Stimulated activated CD4-positive, alpha-beta T cell treated with anti-CD3 and anti-CD28 coated beads, Interleukin-15, amount 100 ng/mL, for 1 hour (primary cell): ENCODE results near the gene SLC6A15.

ENCODE experiments used
- DNase-seq, 2 donors: peaks; one replicate each; pipeline ENCODE4 v3.0.0-alpha.2; 2020; ENCODE audit warnings: low read depth in 1 of 2, low spot score in 1 of 2

Gene SLC6A15

DNA sequence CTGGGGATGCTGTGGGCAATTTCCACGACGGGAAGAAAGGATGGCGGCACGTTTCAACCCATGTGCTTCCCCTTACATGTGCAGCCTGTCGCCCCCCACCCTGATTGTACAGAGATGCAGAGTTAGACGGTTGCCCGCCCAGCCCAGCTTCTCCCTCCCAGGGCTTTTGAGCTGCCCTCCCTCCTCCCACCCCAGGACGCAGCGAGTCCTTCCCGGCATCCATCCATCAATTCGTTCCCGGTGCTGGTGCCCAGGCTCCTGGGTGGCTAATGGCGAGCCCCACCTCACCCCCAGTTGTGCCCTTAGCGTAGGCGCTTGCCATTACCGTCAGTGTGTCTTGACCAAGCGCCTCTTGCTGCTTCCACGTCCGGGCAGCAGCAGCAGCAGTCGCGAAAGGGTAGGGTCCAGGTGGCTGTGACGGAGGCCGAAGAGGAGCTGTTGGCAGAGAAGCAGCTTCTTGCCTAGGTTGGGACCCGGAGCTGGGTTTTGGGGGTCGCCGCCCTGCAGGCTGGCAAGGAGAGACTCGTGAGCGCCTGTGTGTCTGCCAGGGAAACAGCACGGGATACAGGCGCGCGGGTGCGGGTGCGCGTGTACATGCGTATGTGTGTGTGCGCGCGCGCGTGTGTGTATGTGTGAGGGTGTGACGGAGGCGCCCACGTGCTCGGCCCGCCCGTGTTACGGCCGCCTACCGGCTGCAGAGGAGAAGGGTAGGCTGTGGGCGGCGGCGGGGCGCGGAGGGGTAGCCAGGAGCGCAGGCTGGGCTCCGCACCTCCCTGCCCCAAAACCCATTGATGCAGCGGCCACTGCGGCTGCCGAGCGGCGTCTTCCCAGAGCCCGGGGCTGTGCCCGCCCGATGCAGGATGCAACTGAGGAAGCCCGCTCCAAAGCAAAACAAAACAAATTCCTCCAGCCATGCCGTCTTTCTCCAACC lies at the start of gene SLC6A15:
SLC6A15 (minus strand) TSS at position 602 of the 931 bp plus-strand sequence. CDS start 20,679 bp downstream, outside the sequence.
- DNase-seq, result no peak

DNA sequence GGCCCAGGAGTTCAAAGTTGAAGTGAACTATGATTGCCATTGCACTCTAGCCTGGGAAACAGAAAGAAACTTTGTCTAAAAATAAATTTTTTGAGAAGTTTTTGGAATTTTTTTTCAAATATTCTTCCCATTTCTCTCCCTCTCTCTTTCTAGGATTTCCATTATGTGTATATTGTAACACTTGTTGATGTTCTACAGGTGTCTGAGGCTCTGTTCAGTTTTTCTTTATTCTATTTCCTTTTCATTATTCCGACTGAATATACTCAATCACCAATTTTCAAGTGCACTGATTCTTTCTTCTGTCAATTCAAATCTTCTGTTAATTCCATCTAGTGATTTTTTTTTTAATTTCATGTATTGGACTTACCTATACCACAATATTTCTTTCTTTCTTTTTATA lies 48.3 kb upstream of the SLC6A15 start:
- DNase-seq, result no peak

DNA sequence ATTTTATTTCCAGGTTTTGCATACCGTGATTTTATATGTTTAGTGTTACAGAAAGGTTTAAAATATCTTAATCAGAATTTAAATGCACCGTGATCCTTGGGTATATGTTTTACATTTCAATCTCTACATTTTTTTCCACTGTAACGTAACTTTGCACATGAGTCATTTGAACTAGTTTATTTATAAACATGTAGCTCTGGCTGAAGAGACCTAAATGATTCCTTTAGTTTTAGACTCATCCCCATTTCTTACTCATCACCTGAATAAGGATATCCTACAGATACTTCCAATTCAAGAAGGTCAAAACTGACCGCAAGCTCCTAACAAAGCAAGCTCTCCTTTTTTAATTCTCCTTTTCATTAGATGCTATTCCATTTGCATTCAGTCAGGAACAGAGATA lies 42.7 kb upstream of the SLC6A15 start:
- no peak for DNase-seq

DNA sequence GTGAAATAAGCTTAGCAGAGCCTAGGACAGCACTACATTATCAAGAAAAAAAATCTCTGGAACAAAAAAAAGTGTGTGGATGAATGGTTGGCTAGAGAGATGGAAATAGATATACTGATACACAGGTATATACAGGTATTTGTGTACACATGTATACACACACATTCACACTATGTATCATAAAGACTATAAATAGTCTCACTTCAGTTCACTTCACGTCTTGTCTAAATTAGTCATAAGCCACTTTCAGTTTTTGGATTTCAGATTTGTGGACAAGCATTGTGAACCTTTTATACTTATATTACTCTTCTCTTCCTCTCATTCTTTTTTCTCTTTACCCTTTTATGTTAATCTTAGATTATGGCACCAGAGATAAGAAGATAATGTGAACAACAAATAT lies 41.8 kb upstream of the SLC6A15 start:
- no peak for DNase-seq

DNA sequence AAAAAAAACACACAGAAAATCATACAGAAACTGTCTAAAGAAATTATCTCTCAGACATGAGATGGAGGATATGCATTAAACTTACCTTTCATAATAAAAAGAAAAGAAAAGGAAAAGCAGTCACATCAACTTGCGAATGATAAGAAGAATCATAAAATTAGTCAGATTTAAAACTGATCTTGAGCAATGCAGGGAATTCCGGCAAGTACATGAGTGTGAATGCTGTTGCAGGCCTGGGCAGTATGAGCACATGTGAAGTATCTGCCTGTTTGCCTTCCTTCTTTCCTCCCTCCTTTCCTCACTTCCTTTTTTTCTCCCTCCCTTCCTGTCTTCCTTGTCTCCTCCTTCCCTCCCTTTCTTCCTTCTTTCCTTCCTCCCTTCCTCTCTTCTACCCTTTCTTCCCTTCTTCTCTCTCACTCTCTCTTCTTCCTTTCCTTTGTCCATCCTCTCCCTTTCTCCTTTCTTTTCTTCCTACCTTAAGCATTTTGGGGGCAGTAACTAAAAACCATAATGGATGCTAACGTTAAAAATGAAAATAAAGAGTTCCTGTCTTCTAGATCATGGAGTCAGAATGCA lies 38.5 kb upstream of the SLC6A15 start:
- DNase-seq, result no peak

DNA sequence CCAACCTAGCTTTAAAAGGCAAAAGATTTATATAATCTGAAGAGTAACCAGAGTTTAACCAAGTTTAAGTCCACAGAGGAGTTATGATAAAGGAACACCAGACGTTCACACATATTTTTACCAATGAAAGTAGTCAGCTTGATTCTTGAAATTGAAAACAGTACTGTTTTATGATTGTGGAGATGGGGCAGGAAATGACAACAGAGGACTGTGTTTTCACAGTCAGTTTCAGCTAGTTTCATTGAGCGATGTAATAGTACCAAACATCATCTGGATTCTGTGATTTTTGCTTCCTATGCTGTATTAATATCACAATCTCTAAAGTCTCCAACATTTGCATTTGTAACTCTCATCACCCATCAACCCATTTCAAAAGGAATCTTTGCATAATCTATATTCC lies 34.2 kb upstream of the SLC6A15 start:
- no peak for DNase-seq

DNA sequence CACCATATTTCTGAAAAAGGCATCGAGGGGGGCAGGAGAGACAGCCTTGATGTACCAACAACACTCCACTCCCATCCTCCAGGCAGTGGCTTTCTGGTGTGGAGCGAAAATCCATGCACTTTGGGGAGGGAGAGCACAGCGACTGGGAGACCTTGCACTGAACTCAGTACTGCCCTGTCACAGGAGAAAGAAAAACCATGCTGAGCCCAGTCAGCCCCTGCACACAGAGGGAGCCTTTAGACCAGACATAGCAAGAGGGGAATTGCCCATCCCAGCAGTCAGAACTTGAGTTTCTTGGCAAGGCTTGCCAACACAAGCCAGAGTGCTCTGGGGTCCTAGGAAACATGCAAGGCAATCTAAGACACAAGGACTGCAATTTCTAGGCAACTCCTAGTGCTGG lies 24.8 kb upstream of the SLC6A15 start:
- DNase-seq, result no peak

DNA sequence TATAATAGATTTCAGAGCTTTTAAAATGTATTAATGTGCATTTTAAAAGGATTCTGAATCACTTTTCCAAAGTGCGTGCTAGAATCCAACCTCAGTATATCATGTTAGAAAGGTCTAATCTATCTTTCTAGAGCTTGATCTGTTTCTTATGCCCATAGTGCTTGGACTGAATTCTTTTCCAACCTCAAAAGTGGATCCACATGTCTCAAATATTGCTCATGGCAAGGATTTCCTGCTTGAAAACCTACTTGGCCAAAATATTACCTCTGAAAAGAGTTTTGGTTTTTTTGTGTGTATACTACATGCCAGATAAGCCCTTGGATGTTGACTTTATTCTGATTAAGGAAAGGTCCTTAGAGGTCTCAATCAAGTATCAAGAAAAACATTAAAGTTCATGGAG lies 16.9 kb upstream of the SLC6A15 start:
- no peak for DNase-seq

DNA sequence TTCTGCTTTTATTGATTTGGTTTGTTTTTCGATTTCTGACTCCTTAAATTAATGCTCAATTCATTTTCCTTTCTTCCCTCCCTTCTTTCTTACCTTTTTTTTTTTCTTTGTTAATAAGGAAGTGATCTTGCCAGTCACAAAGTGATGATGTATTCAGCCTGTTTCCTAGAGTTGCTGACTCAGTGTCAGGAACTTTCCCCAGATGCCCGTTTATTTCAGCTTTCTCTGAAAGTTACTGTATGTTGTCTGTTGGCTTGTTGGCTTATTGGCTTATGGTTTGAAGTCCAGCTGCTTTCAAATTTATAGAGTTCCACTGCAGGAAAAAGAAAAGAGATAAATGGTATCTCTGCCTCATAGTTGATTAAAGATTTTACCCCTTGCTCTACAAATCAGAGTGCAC lies 12.4 kb upstream of the SLC6A15 start:
- DNase-seq, result no peak

DNA sequence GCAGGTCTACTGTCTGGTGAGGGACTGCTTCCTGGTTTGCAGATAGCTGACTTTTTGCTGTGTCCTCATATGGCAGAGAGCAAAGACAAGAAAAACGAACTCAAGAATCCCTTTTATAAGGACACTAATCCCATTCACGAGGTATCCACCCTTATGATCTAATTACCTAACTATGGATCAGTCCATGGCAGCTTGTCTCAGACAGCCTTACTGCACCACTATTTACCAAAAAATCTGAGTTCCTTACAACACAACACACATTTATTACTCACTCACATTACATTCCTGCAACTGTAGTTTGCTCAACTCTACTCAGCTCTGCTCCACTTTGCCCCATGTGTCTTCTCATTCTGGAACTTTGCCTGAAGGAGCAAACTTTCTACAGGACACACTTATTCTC lies 10.1 kb upstream of the SLC6A15 start:
- DNase-seq, result no peak

DNA sequence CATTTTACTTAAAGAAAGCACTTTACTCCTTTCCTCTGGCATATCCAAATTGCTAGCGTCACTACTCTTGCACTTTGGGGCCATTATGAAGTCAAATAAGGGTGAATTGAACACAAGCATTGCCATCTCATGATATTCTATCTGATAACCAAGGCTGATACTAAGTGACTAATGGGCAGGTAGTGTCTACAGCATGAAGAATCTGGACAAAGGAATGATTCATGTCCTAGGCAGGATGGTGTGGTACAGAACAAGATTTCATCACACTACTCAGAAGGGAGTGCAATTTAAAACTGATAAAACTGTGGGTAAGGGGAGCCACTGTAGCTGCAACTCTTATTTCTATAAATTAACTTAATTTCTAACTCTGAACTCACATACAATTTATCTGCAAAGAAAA lies 7.7 kb upstream of the SLC6A15 start:
- DNase-seq, result no peak

DNA sequence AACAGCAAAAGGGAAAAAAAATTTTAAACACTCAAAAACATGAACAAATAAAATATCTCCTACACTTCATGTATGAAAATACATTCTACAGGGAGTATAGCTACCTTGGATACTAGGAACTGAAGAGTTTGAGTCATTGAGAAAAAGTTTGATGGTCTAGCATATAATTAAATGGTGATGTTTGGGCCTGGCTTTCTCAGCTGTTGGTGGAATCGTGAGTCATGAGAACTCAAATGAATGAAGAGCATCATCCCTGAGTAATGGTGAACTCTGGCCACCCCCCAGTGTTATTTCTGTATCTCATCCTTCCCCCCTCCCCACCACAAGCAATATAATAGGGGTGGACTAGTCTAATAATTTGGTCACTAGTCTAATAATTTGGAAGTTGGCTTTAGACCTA lies 6.7 kb upstream of the SLC6A15 start:
- DNase-seq, result no peak

DNA sequence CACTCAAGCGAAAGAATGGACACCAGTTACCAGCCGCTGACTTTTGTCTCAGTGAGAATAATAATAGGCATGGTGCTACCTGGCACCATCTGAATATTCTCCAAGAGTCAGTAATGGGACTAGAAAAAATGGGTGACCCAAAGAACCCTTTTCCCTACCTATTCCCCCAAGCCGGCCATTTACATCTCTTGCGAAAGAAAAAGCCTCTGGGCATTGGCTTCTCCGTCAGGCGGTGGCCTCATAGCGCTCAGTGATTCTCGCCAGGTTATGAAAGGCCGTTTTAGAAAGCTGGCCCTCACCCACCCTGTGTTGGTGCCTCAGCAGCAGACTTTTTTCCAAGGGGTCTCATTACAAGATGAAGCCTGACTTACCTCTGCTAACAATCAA lies 523 bp upstream of the SLC6A15 start:
- DNase-seq, result no peak

DNA sequence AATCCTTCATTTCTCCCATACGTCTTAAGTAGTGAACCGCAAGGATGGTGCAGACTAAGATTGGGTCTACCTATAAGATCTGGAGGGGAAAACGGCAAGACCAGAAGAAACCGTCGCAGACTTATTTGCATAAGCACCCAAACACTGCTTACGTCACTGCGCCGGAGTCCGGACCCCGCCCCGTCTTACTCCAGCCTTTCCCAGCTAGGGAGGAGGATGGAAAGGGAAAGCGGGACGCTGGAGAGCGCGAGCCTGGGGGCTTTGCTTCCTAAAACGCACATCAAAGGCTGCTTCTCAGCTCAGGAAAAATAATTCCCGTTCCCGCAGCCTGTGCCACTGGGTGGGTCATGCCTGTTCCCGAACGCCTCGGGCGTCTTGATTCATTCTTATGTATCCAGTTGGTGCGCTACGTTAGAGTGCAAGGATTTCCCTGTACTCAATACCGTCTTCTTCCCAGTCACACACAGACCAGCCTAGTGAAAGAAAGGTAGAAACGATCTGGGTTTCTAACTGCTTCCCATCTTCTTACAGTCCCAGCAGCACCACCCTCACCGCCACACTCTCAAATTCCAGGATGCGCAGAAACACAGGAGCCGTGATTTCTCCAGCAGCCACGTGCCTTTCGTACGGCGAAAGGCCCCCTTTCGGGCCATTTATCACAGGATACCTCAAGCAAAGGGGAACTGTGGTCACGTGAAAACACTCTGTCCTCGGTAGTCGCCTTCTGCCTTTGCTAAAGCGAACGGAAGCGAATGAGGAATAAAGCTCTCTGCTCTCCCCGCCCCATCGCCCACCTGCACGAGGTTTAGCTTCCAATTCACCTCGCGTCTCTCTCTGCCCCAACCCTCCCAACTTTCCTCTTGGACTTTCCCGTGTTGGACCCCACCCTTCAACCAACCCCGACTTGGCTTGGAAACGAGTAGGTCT lies 1.1 kb downstream of the SLC6A15 start:
- no peak for DNase-seq

DNA sequence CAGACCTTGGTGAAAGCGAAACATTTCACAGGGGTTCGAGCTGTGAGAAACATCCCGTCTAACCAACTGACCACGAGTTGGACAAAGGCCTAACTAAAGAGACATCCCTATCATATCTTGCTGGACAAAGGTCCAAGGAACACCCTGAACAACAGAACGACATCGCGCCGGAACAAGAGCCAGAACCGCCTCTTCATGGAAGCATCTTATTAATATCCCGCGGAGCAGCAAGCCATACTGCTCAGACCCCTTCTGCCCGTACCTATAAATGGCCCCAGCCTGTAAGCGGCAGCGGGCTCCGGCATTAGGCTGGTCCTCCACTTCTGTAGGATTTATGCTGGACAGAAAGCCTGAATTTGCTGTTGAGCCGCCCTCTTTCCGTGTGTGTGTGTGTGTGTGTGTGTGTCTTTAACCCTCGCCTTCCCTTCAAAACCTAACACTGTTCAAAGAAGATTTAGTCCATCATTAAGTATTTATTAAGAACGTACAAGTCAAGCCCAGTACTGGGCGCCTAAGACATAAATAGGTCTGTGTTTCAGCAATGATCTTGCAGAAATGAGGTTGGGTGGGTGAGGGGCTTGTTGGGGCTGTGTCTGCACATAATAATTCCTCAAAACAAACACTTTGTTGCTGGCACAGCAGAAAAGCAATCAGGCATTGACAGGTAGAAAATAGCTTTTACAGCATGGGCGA lies 1.9 kb downstream of the SLC6A15 start:
- no peak for DNase-seq

DNA sequence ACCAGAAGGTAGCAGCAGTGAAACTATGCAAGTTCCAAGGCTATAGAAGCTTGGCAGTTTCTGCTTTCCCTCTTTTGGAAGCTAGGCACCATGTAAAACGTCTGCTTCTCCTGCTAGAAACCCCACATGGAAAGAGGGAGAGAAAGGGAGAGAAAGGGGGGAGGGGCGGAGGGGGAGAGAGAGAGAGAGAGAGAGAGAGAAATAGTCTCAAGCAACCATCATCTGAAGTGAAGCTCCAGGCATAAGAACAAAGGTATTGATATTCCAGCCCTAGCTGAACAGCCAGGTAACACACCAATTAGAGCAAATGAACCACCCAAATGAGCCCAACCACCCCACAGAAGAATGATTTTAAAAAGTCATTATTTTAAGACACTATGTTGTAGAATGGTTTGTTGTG lies 8.5 kb downstream of the SLC6A15 start:
- DNase-seq, result no peak

DNA sequence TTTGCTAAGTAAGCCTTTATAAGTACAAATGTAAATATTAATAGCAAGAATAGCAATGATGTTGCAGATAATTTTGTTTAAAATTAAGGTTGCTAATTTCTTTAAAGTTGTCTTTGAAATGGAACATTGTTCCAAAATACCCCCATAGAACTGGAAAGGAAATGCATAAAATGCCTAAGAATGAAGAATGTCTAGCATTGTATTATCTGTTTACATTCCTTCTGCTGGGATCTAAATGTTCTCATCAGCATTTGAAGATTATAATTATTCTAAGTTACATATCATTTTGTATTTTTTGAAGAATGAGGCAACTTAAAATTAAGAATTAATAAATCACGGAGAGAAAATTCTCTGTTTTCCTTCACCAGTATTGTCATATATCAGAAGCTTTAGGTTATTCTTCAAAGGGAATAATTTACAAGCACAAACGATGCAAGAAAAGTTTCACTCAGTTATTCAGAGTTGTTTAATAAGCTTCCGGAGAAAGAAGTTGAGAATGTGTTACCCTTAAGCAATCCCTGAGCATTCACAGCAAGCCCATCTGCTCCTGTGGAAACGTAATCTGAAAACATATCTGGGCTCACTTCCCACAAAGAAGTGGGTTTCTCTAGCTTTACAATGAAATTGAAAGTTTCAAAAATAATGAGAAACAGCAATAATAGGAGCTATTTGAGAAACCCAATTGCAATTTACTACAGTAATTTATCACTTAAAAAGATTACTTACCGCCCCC lies 21.3 kb downstream of the SLC6A15 start:
- DNase-seq, result no peak

DNA sequence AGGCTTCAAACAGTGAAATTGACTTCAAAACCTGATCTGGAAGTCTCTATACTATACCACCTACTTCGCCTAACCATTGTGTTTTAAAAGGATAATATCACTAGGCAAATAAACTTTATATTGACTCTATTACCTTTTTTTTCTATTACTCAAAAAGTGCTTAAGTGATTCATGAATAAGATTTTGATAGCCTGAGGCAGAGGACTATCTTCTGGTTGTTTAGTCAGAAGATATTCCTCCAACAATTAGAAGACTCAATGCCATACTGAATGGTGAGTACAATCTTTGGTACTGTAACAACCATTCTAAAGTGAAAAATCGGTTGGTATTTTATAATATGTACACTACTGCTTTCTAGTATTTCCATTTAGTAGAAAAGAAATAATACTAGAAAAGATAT lies 22.8 kb downstream of the SLC6A15 start:
- no peak for DNase-seq

DNA sequence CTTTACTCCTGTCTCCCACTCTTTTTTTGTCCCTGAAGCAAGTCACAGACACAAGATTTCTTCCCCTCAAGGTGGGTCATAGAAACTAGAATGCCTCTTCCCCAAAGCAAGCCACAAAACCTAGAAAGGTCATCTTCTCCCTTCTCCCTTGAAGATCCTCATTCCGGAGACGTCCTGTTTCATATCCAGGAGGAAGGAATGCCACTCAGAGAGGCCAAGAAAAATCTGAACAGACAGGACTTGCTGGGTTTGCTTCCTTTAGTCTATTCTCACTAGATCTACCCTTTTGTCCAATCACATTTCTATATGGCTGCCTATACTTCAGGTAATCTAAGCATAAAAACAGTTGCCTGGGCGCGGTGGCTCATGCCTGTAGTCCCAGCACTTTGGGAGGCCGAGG lies 23.7 kb downstream of the SLC6A15 start:
- DNase-seq, result no peak

DNA sequence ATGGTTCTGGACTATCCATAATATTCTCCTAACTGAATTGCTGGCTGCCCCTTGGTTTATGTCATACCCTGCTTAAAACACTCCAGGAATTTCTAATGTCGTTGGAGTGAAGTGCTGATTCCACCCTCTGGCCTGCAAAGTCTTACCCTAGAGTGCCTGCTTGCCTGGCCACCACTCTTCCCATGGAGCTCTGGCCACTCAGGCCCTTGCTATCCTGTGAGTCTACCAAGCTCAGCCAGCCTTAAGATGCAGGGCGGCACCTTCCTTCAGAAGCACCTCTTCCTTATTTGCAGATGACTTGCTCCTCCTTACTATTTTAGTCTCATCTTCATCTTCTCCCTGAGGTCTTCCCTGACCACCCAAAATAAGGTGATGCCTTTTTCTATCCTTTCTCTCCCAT lies 35.3 kb downstream of the SLC6A15 start:
- DNase-seq, result no peak
